CD1c-positive myeloid dendritic cell (primary cell): ENCODE data around the gene VTI1A.

Experiments used
- DNase-seq: peaks from one replicate; pipeline ENCODE4 v3.0.0-alpha.2; 2016; ENCODE audit errors: extremely low spot score

Gene VTI1A

DNA sequence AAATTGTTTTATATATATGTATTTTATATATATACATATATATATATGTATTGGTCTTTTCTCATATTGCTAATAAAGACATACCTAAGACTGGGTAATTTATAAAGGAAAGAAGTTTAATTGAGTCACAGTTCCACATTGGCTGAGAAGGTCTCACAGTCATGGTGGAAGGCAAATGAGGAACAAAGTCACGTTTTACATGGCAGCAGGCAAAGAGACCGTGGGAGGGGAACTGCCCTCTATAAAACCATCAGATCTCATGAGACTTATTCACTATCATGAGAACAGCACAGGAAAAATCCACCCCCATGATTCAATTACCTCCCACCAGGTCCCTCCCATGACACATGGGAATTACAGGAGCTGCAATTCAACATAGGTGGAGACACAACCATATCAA lies 416.4 kb downstream of the VTI1A start:
- DNase-seq = peak; percentile 74
